Liver (tissue), 9 donors: ENCODE data around the gene RPP25L. TPM values are rescaled to one million over a fixed set of nuclear protein-coding genes. Genes with fewer than 3 reads are reported as not detected.

Experiments used
- DNase-seq: peaks from one replicate; pipeline ENCODE4 v3.0.0-alpha.2; 2017; ENCODE audit warnings: low spot score
- H3K27ac ChIP-seq, 2 donors: one replicate each; pipeline ENCODE4 v1.7.0; 2013; ENCODE audit warnings: inconsistent platforms in 2 of 2, low read length in 2 of 2, control low read depth in 1 of 2, low read depth in 1 of 2, mild to moderate bottlenecking in 1 of 2
- H3K27me3 ChIP-seq, 4 donors: one replicate each; pipeline versions ENCODE4 v1.6.1 to v1.7.0; 2013; ENCODE audit warnings: low read length in 3 of 4, inconsistent platforms in 1 of 4, mild to moderate bottlenecking in 1 of 4, moderate library complexity in 1 of 4; ENCODE audit not compliant: control insufficient read depth in 4 of 4, insufficient read depth in 4 of 4
- H3K36me3 ChIP-seq, 4 donors: one replicate each; pipeline versions ENCODE4 v1.6.1 to v1.7.0; 2013; ENCODE audit warnings: low read length in 3 of 4, mild to moderate bottlenecking in 3 of 4, low read depth in 1 of 4, moderate library complexity in 1 of 4; ENCODE audit not compliant: control insufficient read depth in 4 of 4, insufficient read depth in 3 of 4
- H3K4me1 ChIP-seq, 4 donors: one replicate each; pipeline versions ENCODE4 v1.6.1 to v1.7.0; 2013; ENCODE audit warnings: low read length in 3 of 4, mild to moderate bottlenecking in 3 of 4, moderate library complexity in 1 of 4; ENCODE audit not compliant: control insufficient read depth in 4 of 4, insufficient read depth in 4 of 4
- H3K4me3 ChIP-seq, 3 donors: one replicate each; pipeline versions ENCODE4 v1.6.1 to v1.7.0; 2013; ENCODE audit warnings: low read length in 3 of 3, control low read depth in 1 of 3, low read depth in 1 of 3, mild to moderate bottlenecking in 1 of 3
- H3K9ac ChIP-seq, 2 donors: one replicate each; pipeline ENCODE4 v1.7.0; 2013; ENCODE audit warnings: low read length in 2 of 2, mild to moderate bottlenecking in 2 of 2, moderate library complexity in 2 of 2, control low read depth in 1 of 2, low read depth in 1 of 2
- H3K9me3 ChIP-seq, 4 donors: one replicate each; pipeline versions ENCODE4 v1.6.1 to v1.7.0; 2013; ENCODE audit warnings: low read length in 3 of 4; ENCODE audit not compliant: control insufficient read depth in 4 of 4
- ATF3 ChIP-seq: IDR thresholded peaks from 2 replicates; pipeline ENCODE4 v1.6.1; 2016; ENCODE audit warnings: antibody characterized with exemption
- CTCF ChIP-seq: fragments of 150-350 bp; IDR thresholded peaks from 2 replicates; pipeline ENCODE4 v1.5.1; 2017; ENCODE audit warnings: improper control_type of control experiment, low read depth, low read length; ENCODE audit not compliant: missing input control
- EGR1 ChIP-seq, 2 donors: IDR thresholded peaks; 2 replicates each; pipeline ENCODE4 v1.6.1; 2016 to 2018; ENCODE audit warnings: antibody characterized with exemption in 2 of 2, low read depth in 2 of 2
- FOXA1 ChIP-seq: IDR thresholded peaks from 2 replicates; pipeline ENCODE4 v1.6.1; 2016; ENCODE audit warnings: antibody characterized with exemption
- FOXA2 ChIP-seq: IDR thresholded peaks from 2 replicates; pipeline ENCODE4 v1.6.1; 2016; ENCODE audit warnings: antibody characterized with exemption
- GABPA ChIP-seq, 2 donors: IDR thresholded peaks in 1 of 2; conservative IDR thresholded peaks in 1 of 2; 2 replicates each; pipeline ENCODE4 v1.6.1; 2016; ENCODE audit warnings: antibody characterized with exemption in 2 of 2, mild to moderate bottlenecking in 1 of 2, moderate library complexity in 1 of 2
- HNF4A ChIP-seq, 2 donors: conservative IDR thresholded peaks; 2 replicates each; pipeline ENCODE4 v1.6.1; 2016; ENCODE audit warnings: antibody characterized with exemption in 2 of 2, mild to moderate bottlenecking in 2 of 2
- HNF4G ChIP-seq: IDR thresholded peaks from 2 replicates; pipeline ENCODE4 v1.6.1; 2016; ENCODE audit warnings: antibody characterized with exemption
- JUND ChIP-seq, 2 donors: IDR thresholded peaks; 2 replicates each; pipeline ENCODE4 v1.6.1; 2016; ENCODE audit warnings: antibody characterized with exemption in 2 of 2
- MAX ChIP-seq: IDR thresholded peaks from 2 replicates; pipeline ENCODE4 v1.6.1; 2016; ENCODE audit warnings: antibody characterized with exemption
- NR2F2 ChIP-seq: IDR thresholded peaks from 2 replicates; pipeline ENCODE4 v1.6.1; 2016; ENCODE audit warnings: antibody characterized with exemption
- RAD21 ChIP-seq, 2 donors: IDR thresholded peaks; 2 replicates each; pipeline ENCODE4 v1.6.1; 2016; ENCODE audit warnings: antibody characterized with exemption in 2 of 2, mild to moderate bottlenecking in 2 of 2
- REST ChIP-seq: IDR thresholded peaks from 2 replicates; pipeline ENCODE4 v1.6.1; 2016; ENCODE audit warnings: antibody characterized with exemption, mild to moderate bottlenecking
- RXRA ChIP-seq, 2 donors: IDR thresholded peaks; 2 replicates each; pipeline ENCODE4 v1.6.1; 2017 to 2018; ENCODE audit warnings: antibody characterized with exemption in 2 of 2, mild to moderate bottlenecking in 1 of 2
- SP1 ChIP-seq: IDR thresholded peaks from 2 replicates; pipeline ENCODE4 v1.6.1; 2018; ENCODE audit warnings: antibody characterized with exemption, mild to moderate bottlenecking
- TAF1 ChIP-seq: conservative IDR thresholded peaks from 2 replicates; pipeline ENCODE4 v1.6.1; 2016; ENCODE audit warnings: antibody characterized with exemption, mild to moderate bottlenecking
- YY1 ChIP-seq: IDR thresholded peaks from 2 replicates; pipeline ENCODE4 v1.6.1; 2016; ENCODE audit warnings: antibody characterized with exemption, mild to moderate bottlenecking
- ZBTB33 ChIP-seq: IDR thresholded peaks from 2 replicates; pipeline ENCODE4 v1.6.1; 2016; ENCODE audit warnings: antibody characterized with exemption
- WGBS: extraction: QIAGEN DNeasy Blood & Tissue Kit; methylation state at CpG from one replicate; pipeline ENCODE4 v1.1.7; 2013; 5-methylcytosine and 5-hydroxymethylcytosine counted together
- polyA plus RNA-seq, 2 donors: library from polyadenylated mRNA; stranded (reverse) in 1 of 2; unstranded in 1 of 2; fragments of 200-250 nt in 1 of 2; fragments of >200 nt in 1 of 2; fragmentation: Nextera tagmentation in 1 of 2; extraction: Ambion mirVana in 1 of 2; gene quantifications; one replicate each; pipeline versions ENCODE4 v1.2.1 to v1.2.3, GENCODE V29; 2013 to 2015
- total RNA-seq, 2 donors: library from RNA; depleted of rRNA; stranded (reverse); fragments of >200 nt; gene quantifications; one replicate each; pipeline ENCODE4 v1.2.3, GENCODE V29; 2014
- donor health status: healthy.
- donor health status: healthy.
- donor health status: healthy.
- donor health status: healthy.
- donor health status: healthy.

Gene RPP25L
- total and polyA plus RNA-seq, 4 donors: 18.6 to 33.4 (median 24.2) TPM

- no peak overlapping the region for H3K4me3 ChIP-seq
- H3K9me3 ChIP-seq: no peaks in the 10 kb centered on the region
- 77% methylated on average over 8 of the region's 8 CpGs for WGBS
- H3K4me1 ChIP-seq: peaks cover 0 to 1% (median under 1%) of the 10 kb centered on the region in 4 donors
- no peak overlapping the region for H3K27ac ChIP-seq
- peaks cover 0 to 4% (median 0%) of the 10 kb centered on the region in 4 donors for H3K36me3 ChIP-seq
- DNase-seq: no peak
- no peaks in the 10 kb centered on the region for H3K27me3 ChIP-seq
- TF ChIP-seq CTCF (no peak), NR2F2 (no peak), RAD21 (IDR thresholded peaks at IDR 0.05) (no peak), HNF4A (conservative IDR thresholded peaks at IDR 0.05) (no peak), TAF1 (no peak), YY1 (no peak), HNF4G (no peak), GABPA (IDR thresholded peaks at IDR 0.05 in 1 of 2, conservative IDR thresholded peaks at IDR 0.05 in 1 of 2) (no peak), ZBTB33 (no peak), FOXA1 (no peak), REST (no peak)
- H3K9ac ChIP-seq: no peak overlapping the region
Observed at GRCh38 chr9:34565856-34566255, 46.0 kb downstream of the RPP25L start.

- Histone ChIP-seq H3K27me3 (no peaks in the 10 kb centered on the region), H3K4me3 (no peak overlapping the region), H3K9me3 (no peaks in the 10 kb centered on the region), H3K4me1 (peaks cover 0 to 7% (median 2%) of the 10 kb centered on the region in 4 donors), H3K27ac (no peak overlapping the region), H3K36me3 (peaks cover 0 to 4% (median 0%) of the 10 kb centered on the region in 4 donors), H3K9ac (no peak overlapping the region)
- TF ChIP-seq HNF4A (conservative IDR thresholded peaks at IDR 0.05): no peak
- no peak for TF ChIP-seq RXRA (IDR thresholded peaks at IDR 0.05)
- no peak for TF ChIP-seq ATF3
- no peak for TF ChIP-seq SP1
- TF ChIP-seq NR2F2: no peak
- TF ChIP-seq GABPA (IDR thresholded peaks at IDR 0.05 in 1 of 2, conservative IDR thresholded peaks at IDR 0.05 in 1 of 2): no peak
- TF ChIP-seq TAF1: no peak
- TF ChIP-seq REST: no peak
- TF ChIP-seq YY1: no peak
- TF ChIP-seq FOXA2: no peak
- no peak for TF ChIP-seq EGR1 (IDR thresholded peaks at IDR 0.05; ENCODE audit: low read depth in 2 of 2)
- no peak for TF ChIP-seq ZBTB33
- no peak for TF ChIP-seq HNF4G
- no peak for TF ChIP-seq MAX
- TF ChIP-seq FOXA1: no peak
- no peak for TF ChIP-seq JUND (IDR thresholded peaks at IDR 0.05)
- 92% methylated on average over 16 of the region's 16 CpGs for WGBS
- DNase-seq: no peak
Observed at GRCh38 chr9:34564617-34565016, 47.3 kb downstream of the RPP25L start.
